Measurements from ENCODE around the gene TNFRSF12A.

The TNFRSF12A gene

DNA sequence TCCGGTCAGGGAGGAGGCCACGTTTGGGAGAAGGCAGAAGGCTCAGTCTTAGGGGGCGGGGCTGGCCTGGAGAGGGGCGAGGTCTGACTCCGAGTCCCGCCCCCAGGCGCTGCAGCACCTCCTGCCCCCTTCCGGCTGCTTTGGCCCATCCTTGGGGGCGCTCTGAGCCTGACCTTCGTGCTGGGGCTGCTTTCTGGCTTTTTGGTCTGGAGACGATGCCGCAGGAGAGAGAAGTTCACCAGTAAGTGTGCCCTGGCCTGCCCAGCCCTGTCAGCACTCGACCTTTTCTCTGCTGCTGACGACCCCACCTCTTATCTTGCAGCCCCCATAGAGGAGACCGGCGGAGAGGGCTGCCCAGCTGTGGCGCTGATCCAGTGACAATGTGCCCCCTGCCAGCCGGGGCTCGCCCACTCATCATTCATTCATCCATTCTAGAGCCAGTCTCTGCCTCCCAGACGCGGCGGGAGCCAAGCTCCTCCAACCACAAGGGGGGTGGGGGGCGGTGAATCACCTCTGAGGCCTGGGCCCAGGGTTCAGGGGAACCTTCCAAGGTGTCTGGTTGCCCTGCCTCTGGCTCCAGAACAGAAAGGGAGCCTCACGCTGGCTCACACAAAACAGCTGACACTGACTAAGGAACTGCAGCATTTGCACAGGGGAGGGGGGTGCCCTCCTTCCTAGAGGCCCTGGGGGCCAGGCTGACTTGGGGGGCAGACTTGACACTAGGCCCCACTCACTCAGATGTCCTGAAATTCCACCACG is 1.5 kb downstream of the TNFRSF12A start:
- peak overlapping the region; percentile 98 for H3K4me3 ChIP-seq (ENCODE audit: low read depth, low read length)
- ChIA-PET POLR2A (interaction anchor here (0.8 to 5.7 kb wide), 10 partner anchors 10 to 136 kb away, joined by 3 to 40 read pairs (median 7); no protein-coding TSS in a partner anchor), CTCF (interaction anchor here (0.7 to 6.5 kb wide), 4 partner anchors 10 to 108 kb away, joined by 3 to 71 read pairs (median 6); no protein-coding TSS in a partner anchor)
- TF ChIP-seq, protein P1, sequence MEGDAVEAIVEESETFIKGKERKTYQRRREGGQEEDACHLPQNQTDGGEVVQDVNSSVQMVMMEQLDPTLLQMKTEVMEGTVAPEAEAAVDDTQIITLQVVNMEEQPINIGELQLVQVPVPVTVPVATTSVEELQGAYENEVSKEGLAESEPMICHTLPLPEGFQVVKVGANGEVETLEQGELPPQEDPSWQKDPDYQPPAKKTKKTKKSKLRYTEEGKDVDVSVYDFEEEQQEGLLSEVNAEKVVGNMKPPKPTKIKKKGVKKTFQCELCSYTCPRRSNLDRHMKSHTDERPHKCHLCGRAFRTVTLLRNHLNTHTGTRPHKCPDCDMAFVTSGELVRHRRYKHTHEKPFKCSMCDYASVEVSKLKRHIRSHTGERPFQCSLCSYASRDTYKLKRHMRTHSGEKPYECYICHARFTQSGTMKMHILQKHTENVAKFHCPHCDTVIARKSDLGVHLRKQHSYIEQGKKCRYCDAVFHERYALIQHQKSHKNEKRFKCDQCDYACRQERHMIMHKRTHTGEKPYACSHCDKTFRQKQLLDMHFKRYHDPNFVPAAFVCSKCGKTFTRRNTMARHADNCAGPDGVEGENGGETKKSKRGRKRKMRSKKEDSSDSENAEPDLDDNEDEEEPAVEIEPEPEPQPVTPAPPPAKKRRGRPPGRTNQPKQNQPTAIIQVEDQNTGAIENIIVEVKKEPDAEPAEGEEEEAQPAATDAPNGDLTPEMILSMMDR (IDR thresholded peaks at IDR 0.05; ENCODE audit: insufficient read depth, low read length, missing control alignments) = peak; percentile 71
- peak; percentile 75 for DNase-seq (ENCODE audit: low read depth, low spot score)

DNA sequence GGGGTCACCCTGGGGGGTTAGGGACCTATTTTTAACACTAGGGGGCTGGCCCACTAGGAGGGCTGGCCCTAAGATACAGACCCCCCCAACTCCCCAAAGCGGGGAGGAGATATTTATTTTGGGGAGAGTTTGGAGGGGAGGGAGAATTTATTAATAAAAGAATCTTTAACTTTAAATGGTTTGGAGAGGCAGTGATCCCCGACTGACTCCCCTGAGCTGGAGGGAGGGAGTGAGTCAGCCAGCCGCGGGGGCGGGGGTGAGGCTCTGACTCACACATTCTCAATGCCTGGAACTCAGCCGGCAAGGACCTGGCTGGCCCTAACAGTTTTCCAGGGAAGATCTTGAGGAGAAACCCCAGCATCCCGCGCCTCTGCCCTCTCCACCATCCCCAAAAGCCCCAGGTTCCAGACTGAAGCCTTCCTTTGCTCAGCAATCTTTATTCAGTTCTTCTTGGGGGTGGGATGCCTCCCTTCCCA is 2.1 kb downstream of the TNFRSF12A start:
- DNase-seq (ENCODE audit: low read depth, low spot score) = peak; percentile 83
- peak overlapping the region; percentile 98 for H3K4me3 ChIP-seq (ENCODE audit: low read depth, low read length)
- CTCF ChIA-PET = interaction anchor here (2.2 to 6.5 kb wide), 2 partner anchors 9 to 38 kb away, joined by 5 to 71 read pairs; no protein-coding TSS in a partner anchor
- TF ChIP-seq, protein P1 (IDR thresholded peaks at IDR 0.05; ENCODE audit: insufficient read depth, low read length, missing control alignments) = no peak
- POLR2A ChIA-PET = interaction anchor here (0.9 to 5.7 kb wide), 7 partner anchors 10 to 110 kb away, joined by 3 to 40 read pairs (median 7); no protein-coding TSS in a partner anchor

DNA sequence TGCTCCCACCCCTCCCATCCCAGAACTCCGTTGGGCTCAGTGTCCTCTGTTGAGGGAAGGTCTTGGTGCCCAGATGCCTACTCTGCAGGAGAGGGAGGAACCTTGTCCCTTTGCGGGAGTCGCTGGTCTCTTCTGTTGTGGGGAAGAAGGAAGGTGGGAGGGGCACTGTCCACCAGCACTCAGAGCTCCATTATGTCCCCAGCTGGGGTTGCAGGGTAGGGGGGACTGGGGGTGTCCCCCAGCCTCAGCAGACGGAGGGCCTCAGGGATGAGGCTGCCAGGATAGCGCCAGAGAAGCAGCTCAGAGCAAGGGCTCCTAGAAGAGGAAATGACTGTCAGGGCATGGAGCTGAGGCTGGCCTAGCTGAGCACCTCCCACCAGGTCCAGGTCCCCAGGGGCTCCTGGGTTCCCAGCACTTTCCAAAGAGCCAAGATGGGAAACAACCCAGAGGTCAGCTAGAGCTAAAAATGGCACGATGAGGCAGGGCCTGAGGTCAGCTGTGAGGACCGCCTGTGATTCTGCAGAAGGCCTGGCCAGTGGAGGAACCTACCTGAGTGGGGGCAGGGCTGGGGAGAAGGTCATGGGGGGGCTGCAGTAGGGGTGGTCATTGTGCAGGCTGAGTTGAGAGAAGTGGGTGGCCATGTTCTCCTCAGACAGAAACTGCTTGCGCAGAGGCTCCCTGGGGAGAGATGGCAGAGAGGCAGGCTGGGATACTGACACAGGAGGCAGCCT is 2.7 kb downstream of the TNFRSF12A start:
- TF ChIP-seq, protein P1 (IDR thresholded peaks at IDR 0.05; ENCODE audit: insufficient read depth, low read length, missing control alignments) = no peak
- peak overlapping the region; percentile 75 for H3K4me3 ChIP-seq (ENCODE audit: low read depth, low read length)
- ChIA-PET POLR2A (interaction anchor here (0.6 to 5.7 kb wide), 8 partner anchors 9 to 112 kb away, joined by 3 to 40 read pairs (median 4); partner anchors contain the start of gene ZNF213), CTCF (interaction anchor here (1.2 to 6.5 kb wide), 3 partner anchors 9 to 37 kb away, joined by 4 to 71 read pairs (median 5); no protein-coding TSS in a partner anchor)
- DNase-seq (ENCODE audit: low read depth, low spot score) = no peak

DNA sequence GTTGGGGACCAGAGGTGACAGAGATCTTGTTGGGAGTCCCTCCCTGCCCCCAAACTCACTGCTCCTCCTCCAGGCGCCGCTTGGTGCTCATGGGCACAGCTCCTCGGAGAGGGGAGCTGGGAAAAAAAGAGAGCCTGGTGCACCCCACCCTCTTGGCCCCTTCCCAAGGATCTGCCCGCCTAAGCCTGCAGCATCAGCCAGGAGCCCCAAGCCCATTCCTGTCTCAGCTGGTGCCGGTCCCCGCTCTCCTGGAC is 3.2 kb downstream of the TNFRSF12A start:
- ChIA-PET CTCF (interaction anchor here (1.2 to 6.5 kb wide), 2 partner anchors 8 to 36 kb away, joined by 4 to 71 read pairs; no protein-coding TSS in a partner anchor), POLR2A (interaction anchor here (0.6 to 5.7 kb wide), 6 partner anchors 8 to 111 kb away, joined by 3 to 40 read pairs (median 6); partner anchors contain the start of gene ZNF213)
- DNase-seq (ENCODE audit: low read depth, low spot score) = no peak
- peak overlapping the region; percentile 75 for H3K4me3 ChIP-seq (ENCODE audit: low read depth, low read length)
- TF ChIP-seq, protein P1 (IDR thresholded peaks at IDR 0.05; ENCODE audit: insufficient read depth, low read length, missing control alignments) = no peak

DNA sequence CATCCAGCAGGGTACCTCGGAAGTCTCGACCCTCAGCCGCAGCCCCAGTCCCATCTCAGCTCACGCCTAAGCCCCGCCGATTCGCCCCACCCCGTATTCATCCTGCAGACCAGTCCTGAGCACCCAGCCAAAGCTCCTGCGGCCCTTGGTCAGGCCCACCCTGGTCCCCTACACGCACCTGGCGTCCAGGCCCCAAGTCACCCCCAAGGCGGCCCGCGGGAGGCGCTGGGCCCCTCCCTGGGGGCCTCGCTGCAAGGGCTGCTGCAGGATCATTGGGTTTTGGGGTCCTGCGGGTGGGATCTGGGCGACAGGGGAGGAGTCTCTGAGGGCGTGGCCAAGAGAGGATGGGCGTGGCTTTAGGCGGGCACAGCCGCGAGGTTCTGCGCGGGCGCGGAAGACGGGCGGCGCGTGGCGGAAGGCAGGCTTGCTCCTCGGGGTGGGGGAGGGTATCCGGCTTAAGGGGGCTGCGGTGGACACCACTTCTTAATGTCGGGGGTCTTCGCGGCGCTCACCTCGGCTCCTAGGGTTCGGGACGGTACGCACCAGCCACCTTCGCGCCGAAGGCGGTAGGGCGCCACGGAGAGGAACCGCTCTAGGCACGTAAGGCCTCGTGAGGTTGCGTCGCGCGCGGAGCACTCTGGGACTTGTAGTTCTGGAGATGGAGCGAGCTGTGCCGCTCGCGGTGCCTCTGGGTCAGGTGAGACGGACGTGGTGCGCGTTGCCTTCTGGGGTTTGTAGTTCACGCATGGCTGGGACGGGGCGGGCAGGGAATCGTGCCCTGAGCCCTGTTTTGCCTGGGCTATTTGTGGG is 3.7 kb downstream of the TNFRSF12A start, which contains the start of the genes HCFC1R1 and THOC6:
Gene HCFC1R1, minus strand, starts transcription at position 274 of the 810 bp plus-strand sequence. Its CDS starts 1 bp downstream, at position 273.
Gene THOC6, plus strand, starts transcription at position 367 of the 810 bp plus-strand sequence. Its CDS starts 292 bp downstream, at position 659.
- POLR2A ChIA-PET = interaction anchor here (0.6 to 5.7 kb wide), 7 partner anchors 8 to 136 kb away, joined by 3 to 40 read pairs (median 5); partner anchors contain the start of gene ZNF213
- TF ChIP-seq, protein P1 (IDR thresholded peaks at IDR 0.05; ENCODE audit: insufficient read depth, low read length, missing control alignments) = no peak
- CTCF ChIA-PET = interaction anchor here (1.2 to 6.5 kb wide), 3 partner anchors 8 to 36 kb away, joined by 4 to 71 read pairs (median 6); no protein-coding TSS in a partner anchor

More for the DNA sequence above, 3.7 kb downstream of the TNFRSF12A start, which contains the start of the genes HCFC1R1 and THOC6:
- H3K4me3 ChIP-seq (ENCODE audit: low read depth, low read length) = peak within 1 kb of the TSS; percentile 75
- peak; percentile 80 for DNase-seq (ENCODE audit: low read depth, low spot score)

Measured in AG04449 (cell line).